Hematopoietic multipotent progenitor cell (in vitro differentiated cells): ENCODE data around the gene MSI2. TPM values are rescaled to one million over a fixed set of nuclear protein-coding genes. Genes with fewer than 3 reads are reported as not detected.

ENCODE experiments used
- DNase-seq, 3 donors: peaks; one replicate each; pipeline ENCODE4 v3.0.0-alpha.2; 2011 to 2015; ENCODE audit warnings: low read depth in 2 of 3, low spot score in 2 of 3
- total RNA-seq: library from RNA; depleted of rRNA; stranded (reverse); fragments of >200 nt; gene quantifications from one replicate; pipeline ENCODE4 v1.2.3, GENCODE V29; 2012

Gene MSI2
- total RNA-seq, 1 donor: 241 TPM

DNA sequence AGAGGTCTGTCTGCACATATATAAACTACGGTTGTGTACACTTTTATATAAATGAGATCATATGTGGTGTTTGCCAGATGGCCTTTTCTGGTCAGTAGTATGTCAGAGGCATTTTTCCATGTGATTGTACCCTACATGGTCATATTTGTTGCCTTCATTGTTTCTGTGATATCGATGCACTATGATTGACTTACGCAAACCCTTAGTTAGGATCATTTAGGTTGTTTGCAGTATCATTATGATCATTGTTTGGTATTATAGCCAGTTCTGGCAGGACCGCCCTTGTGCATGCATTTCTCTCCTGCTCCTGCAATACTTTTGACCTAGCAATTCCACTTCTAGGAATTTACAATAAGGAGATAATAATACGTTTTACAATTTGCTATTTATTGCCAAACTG, 169.1 kb downstream of the MSI2 start:
- DNase-seq: no peak

DNA sequence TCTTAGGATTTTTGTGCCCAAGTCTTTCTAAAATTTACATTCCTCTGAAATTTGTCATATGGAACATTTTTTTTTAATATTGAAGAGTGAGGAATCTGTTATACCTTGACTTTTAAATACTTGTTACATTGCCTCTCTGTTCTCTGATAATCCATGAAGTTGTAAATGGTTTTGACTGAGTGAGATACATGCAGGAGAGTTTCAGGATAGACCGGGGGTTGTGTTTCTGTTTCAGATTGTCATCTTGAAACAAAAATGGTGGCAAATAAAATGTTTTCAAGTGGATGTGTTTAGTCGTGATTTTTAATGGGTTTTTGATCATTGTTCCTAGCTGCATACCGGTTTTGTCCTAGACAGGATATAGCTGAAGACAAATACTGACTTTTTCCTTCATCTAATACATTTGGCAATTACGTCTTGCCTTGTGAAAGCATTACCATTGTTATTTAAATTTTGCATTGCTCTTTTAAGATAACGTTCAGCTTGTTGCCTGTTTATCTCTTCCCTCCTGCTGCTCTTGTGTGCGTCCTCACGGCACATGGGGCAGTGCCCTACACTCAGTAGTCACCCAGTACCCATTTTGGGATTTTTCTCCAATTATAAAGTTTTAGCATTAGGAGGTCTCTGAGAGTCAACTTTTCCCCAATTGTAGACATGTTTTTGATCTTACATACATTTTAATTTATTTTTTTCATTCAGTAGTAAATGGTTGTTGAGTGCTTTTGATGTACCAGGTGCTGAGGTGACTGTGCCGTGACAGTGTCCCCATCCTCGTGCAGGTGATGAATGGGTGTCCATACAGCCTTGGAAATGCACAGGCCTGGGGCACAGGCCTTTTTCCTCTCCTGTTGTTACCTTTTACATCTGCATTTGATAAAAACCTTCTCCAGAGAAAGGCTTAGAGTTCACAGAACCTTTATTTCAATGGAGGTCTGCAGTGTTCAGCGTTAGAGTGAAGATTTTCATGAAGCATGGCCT, 169.9 kb downstream of the MSI2 start:
- DNase-seq: no peak

DNA sequence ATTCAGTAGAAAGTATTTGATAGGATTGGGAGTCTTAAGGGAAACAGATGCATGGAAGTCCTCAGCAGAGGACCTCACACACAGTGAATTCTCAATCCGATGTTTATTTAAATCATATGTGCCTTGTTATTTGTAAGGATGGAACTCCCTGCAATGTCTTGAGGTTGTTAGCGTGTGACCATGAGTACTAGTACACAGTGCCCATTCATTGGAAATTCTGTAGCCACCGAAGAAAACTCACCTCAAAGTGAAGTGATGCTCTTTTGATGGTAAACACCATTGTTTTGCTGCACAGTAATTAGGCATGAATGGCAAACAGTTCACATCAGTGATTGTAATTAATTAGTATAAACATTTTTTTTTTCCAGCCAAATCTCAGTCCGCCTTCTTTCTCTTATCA, 173.6 kb downstream of the MSI2 start:
- DNase-seq: no peak

DNA sequence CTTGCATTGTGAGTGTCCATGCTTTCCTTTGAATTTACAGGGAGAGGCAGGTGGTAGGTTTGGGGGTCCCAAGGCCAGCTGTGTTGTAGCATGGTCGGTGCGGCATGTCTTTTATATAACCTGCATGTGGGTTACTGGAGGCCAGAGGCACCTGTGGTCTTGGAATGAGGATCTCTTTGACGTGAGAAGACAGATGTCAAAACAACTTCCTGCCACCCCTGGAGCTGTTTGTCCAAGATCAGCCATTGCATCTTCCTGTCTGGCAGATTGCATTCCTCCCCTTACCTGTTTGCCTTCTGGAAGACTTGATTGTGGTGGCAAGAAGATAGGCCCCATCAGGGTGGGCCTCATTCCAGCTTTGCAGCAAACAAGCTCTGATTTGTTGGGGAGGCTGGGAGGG, 175.1 kb downstream of the MSI2 start:
- no peak for DNase-seq

DNA sequence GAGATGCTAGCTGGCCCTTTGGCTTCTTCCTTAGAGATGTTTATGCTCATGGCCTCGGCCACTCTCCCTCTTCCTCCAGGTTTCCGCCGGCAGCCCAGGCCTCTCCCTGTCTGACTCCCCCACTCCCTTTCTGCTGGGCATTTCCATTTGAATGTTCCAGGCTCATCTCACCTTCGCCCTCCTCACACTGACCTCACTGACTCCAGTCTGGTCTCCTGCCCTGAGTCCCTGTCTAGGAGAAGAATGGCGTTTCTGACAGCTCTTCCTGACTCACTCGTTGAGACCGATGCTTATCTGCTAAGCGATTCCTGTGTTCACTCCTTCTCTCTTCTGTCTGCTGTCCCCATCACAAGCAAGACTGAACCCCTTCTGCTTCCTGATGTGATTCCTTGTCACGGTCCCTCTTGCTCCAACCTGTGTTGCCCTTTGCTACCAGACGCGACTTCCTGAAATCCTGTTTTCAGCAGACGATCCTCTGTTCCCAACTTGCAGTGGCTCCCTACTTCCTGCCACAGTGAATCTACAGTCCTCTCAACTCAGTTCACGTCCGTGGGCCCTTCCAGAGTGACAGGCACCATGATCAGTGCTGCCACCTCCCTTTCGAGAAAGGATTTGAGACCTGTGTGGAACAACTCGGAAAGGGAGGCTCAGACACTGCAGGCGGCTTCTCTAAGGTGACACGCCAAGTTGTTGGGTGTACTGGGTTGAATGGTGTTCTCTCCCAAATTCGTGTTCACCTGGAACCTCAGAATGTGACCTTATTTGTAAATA, 176.4 kb downstream of the MSI2 start:
- no peak for DNase-seq

DNA sequence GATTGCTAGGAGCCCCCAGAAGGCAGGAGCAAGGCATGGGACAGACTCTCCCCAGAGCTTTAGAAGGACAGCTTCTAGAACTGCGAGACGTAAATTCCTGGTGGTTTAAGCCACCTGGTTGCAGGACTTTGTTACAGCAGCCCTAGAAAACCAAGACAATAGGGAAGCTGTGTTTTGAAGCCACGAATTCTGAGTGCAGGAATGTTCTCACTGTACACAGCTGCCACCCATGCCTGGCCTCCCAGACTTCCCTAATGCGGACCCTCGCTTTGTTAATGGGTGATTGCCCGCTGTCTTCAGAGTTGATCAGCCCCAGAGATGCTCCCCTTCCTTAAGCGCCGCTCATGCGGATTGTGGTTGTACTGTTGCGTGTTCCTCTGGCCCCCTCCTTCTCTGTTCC, 177.1 kb downstream of the MSI2 start:
- peak in 1 of 3 donors; percentile 48 for DNase-seq

DNA sequence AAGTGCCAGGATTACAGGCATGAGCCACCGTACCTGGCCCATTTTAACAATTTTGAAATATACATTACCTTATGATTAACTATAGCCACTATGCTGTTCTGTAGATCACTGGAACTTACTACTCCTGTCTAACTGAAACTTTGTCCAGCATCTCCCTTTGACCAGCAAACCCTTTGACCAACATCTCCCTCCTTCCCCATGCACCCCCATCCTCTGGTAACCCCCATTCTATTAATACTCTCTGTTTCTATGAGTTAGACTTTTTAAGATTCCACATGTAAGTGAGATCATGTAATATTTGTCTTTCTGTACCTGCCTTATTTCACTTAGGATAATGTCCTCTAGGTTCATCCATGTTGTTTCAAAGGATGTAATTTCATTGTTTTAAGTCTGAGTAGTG, 178.0 kb downstream of the MSI2 start:
- DNase-seq: no peak

DNA sequence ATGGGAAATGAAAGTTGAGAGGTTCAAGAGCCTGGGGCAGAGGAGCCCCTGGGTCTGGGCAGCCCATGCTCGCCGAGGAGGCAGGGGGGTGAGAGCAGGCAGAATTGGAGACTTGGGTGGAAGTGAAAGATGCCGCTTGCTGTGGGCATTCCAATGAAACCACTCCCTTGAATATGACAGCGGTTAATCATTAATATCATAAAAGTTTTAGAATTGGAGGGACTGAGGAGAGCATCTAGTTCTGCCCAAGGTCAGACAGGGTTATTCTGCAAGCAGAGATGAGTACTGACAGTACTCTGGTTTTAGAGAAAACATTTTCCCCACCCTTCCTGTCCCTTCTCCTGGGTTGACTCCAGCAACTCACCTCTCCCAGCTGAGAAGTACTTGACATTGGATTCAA, 180.2 kb downstream of the MSI2 start:
- no peak for DNase-seq

DNA sequence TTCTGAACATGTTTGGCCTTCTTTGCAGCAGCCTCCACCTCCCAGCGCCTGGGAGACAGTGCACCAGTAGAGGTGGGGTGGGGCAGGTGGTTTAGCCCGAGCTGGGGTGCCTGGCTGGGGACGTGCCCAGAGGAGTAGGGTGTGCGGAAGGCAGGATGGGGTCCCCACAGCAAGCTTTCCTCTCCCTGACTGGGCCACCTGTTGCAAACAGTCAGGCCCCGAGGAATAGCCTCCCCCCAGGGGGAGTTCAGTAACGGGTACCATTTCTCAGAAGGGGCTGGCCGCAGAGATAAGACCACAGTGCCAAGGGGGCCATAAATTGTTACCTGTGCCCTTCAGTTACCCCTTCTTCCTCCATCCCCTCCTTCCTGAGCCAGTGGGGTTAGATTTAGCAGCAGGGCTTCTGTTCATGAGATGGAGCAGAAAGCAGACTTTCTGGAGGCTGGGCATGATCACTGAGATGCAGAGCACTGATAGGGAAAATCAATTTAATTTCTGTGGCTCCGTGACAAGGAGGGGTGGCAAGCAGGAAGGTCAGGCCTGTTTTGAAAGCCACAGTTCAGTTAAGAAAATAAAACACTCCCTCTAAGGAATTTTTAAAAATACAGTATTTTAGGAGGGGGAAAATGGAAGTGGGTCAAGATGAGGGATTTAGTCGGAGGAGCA, 181.9 kb downstream of the MSI2 start:
- peak in 2 of 3 donors; percentile 80 to 93 for DNase-seq

DNA sequence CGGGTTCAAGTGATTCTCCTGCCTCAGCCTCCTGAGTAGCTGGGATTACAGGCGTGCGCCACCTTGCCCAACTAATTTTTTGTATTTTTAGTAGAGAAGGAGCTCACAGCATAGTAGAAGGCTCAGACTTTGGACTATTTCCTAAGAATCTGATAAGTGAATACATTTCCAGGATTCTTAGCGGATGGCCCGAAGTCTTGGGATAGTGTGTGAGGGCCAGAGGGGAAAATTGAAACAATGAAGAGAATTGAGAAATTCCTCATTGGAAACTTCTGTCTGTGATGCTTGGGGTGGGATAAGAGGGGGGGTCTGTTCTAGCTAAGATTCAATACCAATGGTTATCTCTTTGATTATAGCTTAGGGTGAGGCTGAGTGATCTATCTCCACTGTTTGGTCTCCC, 183.3 kb downstream of the MSI2 start:
- no peak for DNase-seq

DNA sequence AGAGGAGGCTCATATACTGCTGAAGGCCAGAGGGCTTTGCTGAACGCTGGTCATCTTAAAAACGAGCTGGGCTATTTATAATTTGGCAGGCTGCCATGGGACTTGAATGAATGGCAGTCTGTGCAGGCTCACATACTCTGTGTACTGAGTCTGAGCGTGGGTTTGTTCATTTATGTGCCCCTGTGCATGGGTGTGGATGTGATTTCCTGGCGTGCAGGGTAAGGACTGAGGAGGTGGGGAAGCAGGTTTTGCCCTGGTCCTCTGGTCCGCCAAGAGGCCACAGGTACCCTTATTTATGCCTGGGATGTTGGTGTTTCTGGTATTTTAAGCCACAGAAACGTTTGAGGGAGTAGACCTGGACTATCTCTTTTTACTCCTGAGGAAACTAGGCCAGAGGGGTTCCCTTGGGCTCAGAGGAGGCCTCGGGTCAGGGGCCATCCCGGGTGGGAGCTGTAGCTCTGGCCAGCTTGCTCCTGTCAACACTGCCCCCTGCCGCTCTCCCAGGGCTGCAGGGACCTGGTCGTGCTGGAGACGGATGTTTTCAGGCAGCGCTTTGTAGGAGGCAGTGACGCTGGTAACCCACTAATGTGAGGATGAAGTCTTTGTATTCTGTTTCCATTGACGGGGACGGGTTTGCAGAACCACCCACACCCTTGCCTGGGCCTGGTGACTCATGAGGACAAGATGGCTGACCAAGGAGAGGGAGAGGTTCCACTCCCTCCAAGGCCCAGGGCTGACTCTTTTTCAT, 184.4 kb downstream of the MSI2 start:
- DNase-seq: peak; percentile 25 to 93 (median 89)

DNA sequence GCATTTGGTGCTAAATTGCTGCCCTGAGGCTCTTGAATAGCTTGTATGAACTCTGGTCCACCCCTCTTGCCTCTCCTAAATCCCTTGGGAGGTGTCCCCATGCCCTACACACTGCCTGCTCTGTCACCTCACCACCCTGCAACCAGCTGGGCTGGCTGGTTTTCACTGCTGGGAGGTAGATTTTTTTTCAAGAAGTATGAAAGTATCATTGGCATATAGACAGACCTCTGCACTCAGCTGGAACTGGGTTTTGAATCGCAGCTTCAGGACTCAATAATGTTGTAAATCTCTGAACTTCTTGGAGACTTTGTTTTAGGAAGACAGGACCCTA, 184.9 kb downstream of the MSI2 start:
- DNase-seq: no peak

DNA sequence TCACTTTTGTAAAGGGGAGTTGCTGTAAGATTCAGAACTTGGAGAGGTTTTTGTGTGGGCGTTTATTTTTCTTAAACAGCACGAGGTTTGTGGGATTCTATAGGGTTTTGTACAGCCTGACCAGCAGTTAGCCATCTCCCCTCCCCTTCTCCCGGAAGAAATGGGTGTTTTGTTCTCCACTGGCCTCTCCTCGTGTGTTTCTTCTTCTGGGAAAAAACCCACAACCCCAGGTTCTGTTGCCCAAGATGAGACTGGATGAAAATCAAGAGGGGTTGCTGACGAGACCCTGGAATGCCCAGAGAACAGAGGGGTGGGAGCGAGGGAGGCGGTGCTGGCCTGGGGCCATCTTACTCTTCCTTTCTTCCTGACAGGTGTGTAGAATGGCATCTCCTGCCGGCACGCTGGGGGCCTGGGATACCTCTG, 186.1 kb downstream of the MSI2 start:
- no peak for DNase-seq

DNA sequence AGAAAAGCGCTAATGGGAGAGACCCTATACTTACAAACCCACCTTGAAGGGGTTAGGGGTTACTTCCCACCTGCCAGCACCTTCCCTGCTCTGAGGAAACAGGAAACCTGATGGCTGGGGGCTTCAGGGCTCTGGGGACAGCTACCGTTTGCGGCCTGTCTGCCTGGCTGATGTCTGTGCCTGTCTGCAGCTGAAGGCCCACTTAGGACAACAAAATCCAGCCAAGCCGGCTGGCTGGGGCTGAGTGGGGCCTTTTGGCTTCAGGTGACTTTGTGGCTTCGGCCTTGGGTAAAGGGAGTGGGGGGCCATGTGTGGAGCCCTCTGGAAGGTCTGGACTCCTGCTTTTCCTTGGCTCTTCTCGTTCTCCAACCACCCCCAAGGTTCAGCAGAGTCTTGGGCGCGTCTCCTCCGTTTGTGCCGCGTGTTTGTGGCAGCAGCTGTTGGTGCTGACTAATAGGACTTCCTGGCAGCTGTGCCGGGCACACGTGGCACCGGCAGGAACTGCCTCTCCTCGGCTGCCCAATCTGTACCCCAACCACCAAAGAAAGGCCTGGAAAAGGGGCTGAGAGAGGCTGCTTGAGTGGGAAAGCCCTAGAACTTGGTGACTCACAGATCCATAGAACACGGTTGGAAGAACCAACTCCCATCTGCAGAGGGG, 186.7 kb downstream of the MSI2 start:
- DNase-seq: peak in 2 of 3 donors; percentile 84 to 89

DNA sequence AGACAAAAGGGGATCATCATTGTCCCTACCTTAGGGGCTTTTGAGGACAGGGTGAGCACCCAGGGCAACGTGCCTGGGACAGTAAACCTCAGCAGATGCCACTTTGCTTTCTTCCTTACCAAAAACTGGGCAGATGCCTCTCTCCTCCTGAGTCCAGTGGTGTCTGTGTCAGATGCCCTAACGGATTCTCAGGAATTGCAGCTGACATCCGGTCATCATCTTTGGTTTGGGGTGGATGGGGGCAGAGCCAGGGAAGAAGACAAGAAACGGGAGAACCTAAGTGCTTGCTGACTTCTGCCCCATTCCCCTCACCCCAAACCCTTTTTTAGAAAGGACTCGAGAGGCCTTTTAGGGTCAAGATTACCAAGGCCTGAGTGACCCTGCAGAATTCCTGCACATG, 187.5 kb downstream of the MSI2 start:
- no peak for DNase-seq

DNA sequence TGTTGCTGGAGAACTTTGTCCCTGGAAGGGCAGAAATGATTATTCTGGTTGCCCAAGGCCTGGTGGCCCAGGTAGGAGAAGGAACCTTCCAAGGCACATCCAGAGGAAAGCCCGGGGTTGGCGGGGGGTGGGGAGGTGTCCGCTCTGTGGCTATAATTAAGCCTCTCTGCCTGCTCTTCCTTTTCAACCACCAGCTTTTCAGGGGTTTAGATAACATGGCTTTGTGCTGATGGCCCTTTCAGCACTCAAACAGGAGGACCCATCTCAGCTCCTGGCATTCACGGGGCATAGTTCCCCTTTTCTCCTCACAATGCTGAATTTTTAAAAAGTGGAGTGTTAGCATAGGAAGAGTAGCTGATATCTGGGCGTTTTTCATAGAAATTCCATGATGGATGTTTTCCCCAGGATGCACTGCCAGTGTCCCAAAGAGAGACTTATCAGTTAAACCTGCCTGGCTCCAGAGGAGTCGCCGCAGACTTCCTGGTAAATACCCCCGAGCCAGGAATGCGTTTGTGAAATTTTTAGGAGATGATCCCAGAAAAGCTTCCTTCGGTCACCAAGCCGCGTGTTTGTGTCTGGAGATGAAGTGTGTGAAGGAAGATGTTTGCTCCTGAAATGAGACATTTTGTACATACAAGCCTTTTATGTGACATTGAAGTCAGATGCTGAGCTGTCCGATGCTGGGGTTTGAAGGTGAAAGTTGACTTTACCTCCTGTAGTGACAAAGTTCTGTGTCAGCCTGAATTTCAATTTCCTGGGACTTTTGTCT, 188.5 kb downstream of the MSI2 start:
- peak in 1 of 3 donors; percentile 60 for DNase-seq

DNA sequence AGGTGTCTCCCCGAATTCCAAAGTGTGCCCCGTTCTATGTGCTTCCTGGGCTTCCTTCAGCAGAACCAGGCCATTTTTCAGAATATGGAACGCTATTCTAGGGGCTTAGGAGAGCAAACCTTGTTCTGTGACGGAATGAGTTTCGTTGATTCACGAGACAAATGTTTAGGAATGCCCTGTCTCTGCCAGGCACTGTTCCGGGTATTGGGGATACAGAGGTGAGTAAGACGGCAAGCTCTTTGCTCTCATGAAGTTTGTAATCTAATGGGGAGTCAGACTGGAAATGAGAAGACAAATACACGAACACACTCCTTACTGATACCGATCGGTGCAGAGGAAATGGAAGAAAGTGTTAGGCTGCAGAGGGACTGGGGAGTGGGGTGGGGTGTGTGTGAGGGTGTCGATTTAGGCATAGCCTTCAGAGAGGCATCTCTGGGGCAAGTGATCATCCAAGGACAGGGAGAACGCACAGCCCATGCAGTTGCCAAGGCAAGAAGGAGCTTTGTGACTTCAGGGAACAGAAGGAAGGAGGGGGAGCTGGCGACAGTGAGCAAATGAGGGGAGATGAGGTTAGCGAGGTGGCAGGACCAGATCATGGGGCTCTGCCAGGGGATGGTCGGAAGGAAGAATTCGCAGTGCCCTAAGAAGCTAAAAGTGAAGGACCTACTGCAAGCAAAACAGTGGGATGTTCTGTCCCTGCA, 189.6 kb downstream of the MSI2 start:
- DNase-seq: no peak

DNA sequence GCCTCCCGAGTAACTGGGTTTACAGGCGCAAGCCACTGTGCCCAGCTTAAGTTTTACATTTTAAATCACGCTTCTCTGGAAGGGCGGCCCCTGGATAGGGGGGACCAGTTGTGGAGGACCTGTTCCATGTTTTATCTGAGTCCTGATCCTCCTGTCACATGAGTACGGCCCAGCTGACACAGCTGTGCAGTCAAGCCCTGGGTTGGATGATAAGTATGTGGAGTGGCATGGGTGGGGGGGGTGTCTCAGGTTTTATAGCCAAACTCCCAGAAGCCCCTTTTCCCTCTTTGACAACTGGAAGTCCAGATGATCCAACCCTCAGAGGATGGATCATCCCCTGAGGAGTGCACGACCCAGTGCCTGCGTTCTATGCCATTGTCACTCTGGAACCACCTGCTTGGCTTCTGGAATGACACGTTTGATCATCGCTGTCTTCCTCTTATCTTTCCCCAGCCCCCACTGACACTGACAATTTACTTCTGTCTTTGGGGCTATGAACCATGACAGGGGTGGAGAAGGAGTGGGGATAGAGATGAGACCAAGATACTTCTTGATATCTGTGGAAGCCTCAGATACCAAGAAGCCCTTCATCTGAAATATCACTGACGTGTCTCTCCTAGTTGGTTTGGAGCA, 191.2 kb downstream of the MSI2 start:
- no peak for DNase-seq
